Femur (tissue), 1 donor: ENCODE results near the gene GRM7.
A peak's percentile ranks its signal among the peaks of the same experiment; 100 is the strongest.

ENCODE experiments used
- DNase-seq: peaks from one replicate; pipeline ENCODE4 v3.0.0-alpha.2; 2017

Gene GRM7

DNA sequence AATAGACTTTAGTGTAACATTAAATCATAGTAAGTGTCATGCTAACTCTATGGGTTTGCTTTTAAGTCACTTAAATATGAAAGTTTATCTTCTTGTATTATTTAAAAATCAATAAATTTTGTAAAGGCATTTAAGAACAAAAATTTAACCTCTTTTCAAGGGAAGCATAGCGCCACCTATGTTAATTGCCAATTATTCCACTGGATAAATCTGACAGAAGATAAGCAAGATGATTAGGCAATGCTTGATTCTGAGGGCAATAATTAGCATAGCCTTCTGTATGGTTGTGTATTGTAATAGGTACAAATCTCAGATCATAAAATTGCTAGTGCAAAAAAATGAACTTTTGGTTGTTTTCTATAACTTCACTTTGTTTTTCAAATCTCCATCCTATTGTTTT lies 560.1 kb downstream of the GRM7 start:
- no peak for DNase-seq

DNA sequence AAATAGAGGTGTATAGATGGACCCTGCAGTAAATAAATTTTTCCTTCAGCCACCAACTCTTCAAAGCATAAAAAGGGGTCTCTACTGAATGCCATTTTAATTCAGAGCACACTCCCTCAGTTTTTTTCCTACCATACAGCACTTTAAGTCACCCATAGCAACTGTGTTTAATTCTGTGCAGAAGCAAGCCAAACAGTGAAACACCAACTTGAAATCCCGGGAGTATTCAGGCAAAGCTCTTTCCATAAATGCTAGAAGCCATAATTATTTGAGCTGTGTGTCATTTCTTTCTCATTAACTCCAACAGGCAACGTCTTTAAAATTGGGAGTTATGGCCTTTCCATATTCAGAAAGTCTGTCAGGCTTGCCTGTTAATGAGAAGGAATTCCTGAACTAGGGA lies 562.1 kb downstream of the GRM7 start:
- no peak for DNase-seq

DNA sequence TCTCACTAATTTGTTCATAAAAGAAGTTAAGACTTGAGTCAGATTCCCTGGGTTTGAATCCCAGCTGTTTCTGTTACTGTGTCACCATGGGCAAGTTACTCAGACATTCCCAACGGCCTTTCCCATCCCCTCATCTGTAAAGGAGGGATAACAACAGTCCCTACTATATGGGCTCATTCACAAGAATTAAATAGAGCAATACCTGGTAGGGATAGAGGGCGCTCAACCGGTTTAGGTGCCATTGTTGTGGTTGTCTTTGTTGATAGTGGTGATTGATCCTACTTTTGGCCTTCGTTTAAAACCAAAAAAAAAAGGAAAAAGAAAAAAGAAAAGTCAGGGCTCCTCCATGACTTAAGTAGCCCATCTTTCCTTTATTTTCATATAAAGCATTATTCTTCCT lies 563.1 kb downstream of the GRM7 start:
- no peak for DNase-seq

DNA sequence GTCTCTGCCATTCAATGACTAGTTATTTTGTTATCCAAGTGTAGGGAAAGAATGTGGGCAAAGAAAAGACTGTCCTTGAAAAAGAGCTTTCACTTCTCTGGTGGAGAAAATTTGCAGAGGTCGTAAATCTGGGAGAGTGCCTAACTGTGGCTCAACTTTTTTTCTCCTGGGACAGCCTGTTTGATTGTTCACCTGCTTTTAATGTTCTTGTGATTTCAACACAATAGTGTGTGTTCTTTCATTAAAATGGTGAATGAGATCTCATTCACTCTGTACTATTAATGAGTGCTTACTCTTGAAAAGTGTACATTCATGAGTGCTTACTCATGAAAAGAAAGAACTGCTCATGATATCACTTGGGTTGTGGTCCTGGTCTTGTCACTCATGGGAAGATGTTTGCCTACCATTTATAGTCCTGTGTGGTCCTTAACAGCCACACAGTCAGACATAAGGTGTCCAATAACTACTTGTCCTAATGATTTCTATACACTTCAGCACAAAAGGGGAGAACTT lies 567.3 kb downstream of the GRM7 start:
- DNase-seq = no peak

DNA sequence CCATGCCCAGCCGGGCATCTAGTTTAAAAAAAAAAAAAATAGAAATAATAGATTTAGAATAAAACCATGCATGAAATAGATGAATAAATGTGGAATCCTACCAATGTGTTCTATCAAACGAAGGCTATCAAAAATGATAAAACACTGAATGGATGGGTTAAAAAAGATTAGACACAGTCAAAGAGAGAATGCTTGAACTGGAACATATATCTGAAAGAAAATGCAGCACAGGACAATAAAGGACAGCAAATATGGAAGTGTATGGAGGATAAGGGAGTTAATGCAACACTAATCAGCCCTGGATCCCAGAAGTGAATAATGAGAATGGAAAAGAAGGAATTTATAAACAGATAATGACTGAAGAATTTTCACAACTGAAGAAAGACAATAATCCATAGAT lies 571.7 kb downstream of the GRM7 start:
- DNase-seq = no peak

DNA sequence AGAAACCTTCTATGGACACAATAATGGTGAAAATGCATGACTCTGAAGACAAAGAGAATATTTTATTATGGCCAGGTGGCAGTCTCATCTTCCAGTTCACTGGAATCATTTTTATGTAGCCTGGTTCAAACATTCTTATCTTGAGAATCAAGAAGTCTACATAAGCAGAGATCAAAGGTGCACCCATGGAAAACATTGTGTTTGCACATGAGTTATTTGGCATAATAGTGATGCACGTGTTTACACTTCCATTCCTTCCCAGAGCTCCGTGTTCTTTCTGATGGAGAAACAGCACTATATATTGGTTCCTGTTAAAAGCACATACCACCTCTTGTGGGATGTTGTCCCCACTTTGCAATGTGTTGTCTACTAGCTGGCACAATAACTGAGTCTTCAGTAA lies 572.2 kb downstream of the GRM7 start:
- DNase-seq = no peak

DNA sequence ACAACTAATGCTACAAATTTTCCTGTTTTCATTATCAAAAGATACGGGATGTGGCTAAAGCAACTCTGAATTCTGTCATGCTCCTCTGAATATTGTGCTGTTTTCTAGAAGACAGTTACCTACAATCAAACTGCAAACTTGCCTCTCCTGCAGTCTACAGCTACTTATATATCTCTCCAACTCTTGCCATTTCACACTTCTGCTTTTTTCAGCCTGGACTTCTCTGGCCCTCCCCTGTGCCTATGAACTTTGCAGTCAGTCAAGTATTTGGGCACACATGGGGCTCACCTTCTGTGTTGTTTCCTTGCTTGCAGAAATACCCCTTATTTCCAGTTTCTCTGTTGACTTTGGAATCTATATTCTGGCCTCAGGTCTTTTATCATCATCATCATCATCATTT lies 575.6 kb downstream of the GRM7 start:
- DNase-seq = no peak

DNA sequence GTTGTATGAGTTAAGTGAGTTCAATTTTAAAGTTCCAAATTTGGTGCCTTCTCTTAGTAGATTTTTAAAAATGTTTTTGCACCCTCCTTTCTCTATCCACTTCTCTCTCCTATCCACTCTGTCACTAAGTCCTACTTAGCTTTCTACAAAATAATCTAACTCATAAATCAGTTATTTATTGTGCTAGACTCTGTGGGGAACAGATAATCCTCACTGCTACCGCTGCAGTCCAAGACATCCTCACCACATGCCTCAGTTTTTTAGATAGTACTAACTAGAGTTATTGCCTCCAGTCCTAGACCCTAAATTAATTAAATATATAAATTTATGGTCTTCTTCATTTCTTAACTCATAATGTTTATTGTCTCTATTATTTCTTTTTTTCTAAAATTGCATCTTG lies 576.3 kb downstream of the GRM7 start:
- DNase-seq = no peak

DNA sequence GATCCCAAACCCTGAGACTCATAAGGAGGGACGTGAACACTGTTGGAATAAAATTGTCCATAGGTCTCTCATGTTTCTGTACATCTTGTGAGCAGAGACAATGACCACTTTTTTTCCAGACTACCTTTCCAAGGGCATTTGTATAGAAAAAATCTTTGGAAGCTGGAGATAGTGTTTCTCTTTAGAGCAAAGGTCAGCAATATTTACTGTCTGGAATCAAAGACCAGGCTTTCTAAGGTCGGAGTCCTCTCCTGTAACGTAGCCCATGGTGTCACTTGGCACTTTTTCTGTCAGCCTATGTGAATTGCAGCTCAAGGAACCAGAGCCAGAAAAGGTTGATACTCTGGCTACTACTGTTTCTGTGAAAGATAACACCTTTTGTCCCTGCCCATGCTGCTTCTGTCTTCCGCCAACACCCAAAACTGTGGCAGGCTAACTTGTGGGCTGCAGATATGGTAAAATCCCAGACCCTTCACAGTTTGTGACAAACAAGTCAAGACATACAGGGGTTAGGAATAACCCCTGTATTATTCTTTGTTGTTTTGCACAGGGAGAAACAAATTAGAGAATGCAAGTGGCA lies 578.3 kb downstream of the GRM7 start:
- DNase-seq = no peak

DNA sequence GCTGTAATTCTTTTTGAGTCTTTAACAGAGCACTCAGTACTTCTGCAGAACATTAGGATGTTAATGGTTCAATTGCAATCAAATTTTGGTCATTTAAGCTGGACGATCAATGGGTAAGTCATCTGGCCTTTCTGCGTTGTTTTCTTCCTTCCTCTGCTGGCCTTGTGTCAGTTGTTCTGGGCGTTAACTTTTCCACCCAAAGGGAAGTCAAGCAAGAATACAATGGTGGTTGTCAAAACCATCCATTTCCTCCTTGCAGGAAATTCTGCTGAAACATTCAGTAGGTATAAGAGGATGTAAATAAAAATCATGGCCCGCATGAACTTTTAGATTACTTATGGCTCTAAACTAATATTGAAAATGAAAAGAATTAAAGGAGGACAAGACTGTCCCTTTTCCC lies 584.0 kb downstream of the GRM7 start:
- no peak for DNase-seq

DNA sequence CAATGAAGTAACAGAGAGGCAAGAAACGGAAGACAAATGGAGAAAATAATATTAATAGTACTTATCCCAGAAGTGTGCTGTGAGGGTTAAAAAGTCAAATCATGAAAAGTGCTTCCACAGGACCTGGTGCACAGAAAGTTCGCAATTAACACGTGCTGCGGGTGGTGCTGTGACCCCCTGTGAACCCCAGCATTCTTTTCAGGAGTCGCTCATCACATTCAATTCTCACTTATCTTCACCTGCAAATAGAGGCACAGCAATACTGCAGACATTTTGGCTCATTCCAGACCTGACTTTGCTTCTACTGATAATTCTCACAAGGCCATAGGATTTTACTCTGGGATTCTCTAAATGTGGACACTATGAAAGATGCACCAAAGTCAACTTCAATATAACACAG lies 584.4 kb downstream of the GRM7 start:
- no peak for DNase-seq

DNA sequence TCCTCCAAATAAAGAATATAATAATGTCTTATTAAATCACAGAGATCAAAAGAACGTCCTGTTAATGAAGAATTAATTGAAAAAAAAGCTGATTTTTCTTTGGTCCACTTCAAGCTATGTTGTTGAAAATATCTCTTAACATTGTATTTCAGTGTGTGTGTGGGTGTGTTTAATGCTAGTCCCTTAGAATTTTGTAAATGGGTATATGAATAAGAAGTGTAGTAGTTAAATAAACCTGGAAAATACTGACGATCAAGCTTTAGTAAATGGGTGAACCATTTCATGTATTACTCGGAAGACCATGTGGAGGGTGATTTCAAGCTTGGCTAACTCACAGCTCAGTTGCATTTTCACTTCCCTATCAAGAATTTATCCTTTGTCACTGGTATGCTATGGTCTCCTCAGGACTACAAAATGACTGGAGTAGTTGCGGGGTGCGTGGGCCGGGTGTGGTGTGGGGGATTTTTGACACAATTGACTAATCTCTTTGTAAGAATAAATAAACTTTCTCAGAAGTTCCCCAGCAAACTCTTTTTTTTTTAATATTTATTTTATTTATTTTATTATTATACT lies 586.4 kb downstream of the GRM7 start:
- DNase-seq = no peak

DNA sequence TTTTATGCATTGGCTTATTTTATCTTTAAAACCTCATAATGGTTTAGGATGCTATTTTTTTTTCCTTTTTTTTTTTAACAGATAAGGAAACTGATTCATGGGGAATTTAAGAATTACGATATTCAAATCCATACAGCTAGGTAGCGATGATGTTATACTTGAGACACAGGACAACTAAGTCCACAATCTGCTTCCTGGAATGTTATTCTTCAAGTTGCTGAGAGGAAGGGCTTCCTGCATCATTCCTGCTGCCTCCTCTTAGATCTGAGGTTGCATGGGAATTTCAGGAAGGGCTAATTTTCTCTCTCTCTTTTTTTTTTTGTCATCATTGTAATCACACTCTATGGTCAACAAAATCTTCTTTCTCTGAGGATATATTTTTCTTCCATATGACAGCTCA lies 595.5 kb downstream of the GRM7 start:
- DNase-seq = no peak

DNA sequence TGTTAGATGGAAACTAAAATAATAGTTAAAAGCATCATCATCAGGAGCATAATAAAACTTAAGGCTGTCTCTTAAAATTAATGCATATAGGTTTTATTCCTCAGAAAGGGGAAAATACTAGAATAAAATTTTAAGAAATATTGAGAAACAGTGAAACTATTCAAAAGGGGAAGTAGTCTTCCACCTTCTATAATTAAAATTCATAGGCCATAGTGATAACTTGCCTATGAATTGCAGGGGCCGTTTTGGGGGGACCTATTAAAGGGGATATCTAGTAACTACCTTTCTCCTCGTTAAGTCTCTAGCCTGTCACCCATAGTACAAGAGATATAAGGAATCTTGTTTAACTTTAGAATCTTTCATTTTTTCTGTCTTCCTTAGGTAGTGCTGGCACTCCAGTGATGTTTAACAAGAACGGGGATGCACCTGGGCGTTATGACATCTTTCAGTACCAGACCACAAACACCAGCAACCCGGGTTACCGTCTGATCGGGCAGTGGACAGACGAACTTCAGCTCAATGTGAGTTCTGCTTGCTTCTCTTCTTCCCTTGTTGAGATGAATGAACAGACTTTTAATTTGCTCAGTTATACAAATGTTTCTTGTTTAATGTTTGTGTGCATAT lies 600.4 kb downstream of the GRM7 start:
- no peak for DNase-seq

DNA sequence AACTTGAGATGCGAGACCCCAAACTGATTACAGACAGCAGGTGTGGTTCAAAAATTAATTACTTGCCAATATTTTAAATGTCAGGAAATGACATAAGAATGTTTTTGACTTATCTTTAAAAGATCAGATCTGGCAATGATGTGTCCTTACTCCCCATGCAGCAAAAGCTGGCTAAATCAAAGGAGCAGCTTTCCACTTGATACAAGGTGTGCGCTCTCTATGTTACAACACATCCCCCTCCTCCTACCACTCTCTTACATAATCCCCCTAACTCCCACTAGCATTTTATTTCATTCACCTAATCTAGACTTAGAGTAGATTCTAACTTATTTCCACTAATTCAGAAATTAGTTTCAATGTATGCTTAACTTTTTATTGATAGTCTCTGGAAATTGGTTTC lies 609.0 kb downstream of the GRM7 start:
- DNase-seq = no peak

DNA sequence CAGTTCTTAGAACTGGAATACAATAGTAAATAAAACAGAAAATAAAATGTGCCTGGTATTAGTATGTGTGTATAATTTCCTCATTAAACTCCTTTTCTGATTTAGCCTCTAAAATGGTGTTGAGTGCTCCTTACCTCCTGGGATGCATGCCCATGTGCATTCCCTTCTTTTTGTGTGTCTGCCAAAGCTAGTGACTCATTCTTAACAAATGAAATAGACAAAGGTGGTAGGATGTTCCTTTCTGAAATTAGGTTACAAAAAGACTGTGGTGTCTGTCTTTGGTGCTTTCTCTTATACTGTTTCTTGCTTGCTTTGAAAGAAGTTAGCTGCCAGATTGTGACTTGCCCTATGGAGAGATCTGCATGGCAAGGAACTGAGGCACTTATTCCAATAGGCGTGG lies 623.7 kb downstream of the GRM7 start:
- DNase-seq = no peak

DNA sequence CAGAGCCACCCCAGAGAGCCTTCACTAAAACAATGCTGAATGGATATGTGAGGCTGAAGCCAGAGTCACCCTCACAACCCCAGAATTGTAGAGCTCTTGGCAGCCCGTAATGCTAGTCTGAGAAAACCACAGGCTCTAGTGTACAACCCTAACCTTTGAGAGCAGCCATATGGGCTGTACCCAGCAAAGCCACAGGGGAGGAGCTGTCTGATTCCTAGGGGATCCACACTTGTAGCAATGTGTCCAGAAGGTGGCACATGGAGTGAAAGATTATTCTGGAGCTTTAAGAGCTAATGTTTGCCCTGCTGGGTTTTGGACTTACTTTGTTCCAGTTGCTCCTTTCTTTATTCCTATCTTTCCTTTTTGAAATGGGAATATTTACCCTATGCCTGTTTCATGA lies 626.8 kb downstream of the GRM7 start:
- DNase-seq = peak; percentile 33

DNA sequence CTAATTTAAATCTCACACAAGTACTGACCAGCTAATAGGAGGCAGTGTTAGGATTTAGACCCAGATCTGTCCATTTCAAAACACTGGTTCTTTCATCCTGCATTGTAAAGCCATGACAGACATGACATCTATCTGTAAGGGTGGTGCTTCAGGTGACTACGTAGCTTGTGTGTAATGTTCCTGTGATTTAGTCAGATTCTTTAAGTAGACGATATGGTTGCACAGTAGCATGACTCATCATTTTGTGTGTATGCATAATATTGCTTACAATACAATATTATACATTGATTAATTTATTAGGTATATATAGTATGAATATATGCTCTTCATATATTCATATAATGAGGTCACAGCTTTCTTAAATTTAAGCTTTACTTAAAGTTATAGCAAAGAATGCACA lies 628.5 kb downstream of the GRM7 start:
- no peak for DNase-seq

DNA sequence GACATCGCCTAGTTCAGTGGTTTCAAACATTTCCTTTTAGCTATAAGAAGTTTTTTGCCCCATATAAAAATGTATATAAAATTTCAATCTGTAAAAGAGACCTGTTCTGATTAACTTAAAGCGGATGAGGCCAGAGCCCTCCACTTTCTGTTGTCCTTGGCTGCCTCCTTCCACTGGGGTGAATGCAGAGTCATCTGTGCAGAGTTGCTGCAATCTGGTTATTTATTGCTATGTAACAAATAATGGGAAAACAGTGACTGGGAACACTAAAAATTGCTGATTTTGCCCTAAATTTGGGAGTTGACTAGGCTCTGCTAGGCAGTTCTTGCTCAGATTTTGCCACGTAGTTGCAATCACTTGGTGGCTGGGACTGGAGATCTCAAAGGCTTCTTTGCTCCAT lies 637.8 kb downstream of the GRM7 start:
- DNase-seq = no peak

DNA sequence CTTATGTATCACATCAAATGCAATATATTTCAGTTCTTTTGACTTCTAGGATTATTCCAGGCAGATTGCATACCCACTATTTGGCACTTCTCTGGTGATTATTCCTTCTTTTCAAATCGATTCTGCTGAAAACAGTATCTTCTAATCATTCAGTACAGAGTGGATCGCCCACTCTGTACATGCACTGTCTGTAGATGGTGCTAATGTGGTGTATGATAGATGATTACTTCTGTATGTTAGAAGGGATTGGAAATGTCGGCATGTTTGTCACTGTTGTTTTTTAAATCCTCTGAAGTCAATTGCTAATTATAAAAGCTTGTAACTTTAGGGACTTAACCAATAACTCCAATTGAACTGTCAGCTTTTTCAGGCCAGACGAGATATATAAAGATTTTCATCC lies 642.5 kb downstream of the GRM7 start:
- no peak for DNase-seq

DNA sequence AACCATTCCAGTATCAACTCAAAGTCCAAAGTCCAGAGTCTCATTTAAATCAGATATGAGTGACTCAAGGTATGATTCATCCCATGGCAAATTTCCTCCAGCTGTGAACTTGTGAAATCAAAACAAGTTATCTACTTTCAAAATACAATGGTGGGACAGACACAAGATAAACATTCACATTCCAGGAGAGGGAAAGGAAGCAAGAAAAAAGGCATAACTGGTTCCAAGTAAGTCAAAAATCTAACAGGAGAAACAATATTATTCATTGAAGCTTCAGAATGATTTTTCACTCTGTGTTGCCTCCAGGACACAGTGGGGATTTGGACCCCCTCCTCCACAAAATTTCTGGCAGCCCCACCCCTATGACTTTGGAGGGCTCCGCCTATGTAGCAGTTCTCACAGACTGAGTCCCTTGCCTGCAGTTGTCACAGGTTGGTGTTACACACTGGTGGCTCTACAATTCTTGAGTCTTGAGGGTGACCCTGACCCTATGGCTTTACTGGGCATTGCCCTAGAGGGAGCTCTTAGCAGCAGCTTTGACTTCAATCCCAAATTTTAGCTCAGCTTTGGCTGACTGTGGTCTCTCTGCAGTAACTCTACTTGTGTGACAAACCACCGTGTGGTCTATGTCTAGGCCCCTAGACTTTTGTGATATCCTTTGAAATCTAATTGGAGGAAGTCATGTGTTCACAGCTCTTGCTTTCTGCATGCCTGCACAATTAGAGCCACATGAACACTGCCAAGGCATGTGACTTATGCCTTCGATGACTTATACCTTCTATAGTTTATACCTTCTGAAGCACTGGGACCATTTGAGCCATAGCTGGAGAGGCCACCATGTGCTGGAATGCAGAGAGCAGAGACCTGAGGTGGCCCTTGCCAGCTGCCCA lies 644.2 kb downstream of the GRM7 start:
- no peak for DNase-seq

DNA sequence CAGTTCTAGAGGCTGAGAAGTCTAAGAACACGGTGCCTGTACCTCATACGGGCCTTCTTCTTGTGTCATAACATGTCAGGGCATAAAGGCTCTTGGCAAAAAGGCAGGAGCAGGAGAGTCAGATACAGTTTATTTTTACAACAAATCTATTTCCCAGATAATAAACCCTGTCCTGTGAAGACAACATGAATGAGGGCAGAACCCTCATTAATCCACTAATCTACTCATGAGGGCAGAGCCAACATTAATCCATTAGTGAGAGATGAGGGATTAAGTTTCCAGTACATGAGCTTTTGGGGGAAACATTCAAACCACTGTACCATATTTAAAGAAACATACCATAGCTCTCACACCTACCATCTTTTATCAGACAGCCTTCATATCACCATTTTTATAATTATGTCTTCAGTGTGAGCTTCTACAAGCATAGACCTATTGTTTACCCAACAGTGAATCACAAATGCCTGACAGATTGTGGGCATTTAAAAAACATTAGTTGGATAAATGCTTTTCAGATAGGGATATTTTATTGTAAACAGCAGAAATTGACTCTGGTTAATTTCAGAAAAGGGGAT lies 645.8 kb downstream of the GRM7 start:
- no peak for DNase-seq

DNA sequence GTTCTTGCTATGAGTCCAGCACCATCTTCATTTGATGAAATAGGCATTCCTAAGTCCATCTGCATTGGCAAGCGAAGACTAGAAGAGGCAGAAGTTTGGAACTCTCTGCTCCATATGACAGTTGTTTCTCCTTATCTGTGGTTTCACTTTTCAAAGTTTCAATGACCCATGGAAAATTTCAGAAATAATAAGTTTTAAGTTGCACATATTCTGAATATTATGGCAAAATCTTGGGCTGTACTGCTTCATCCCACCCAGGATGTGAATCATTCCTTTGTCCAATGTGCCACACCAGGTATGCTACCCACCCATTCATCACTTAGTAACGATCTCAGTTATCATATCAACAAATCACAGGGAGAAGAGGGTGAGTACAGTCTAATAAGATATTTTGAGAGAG lies 647.9 kb downstream of the GRM7 start:
- no peak for DNase-seq
